Measurements from ENCODE around the gene FFAR4. TPM values are rescaled to one million over a fixed set of nuclear protein-coding genes. Genes with fewer than 3 reads are reported as not detected.

The FFAR4 gene
- total RNA-seq, 2 donors from 2014 or later, result not detected

GRCh38 chr10:93554760-93555432, 11.6 kb upstream of the FFAR4 start:
- no peak overlapping the region for H3K27ac Mint-ChIP-seq
- H3K27me3 Mint-ChIP-seq, result peaks cover 8 to 14% of the 10 kb centered on the region in 2 donors
- H3K36me3 Mint-ChIP-seq, result no peaks in the 10 kb centered on the region
- H3K4me1 Mint-ChIP-seq (ENCODE audit: low read depth in 2 of 2), result no peaks in the 10 kb centered on the region
- DNase-seq (ENCODE audit: low spot score), result no peak
- peak; percentile 53 to 69 for ATAC-seq
- no peaks in the 10 kb centered on the region for H3K9me3 Mint-ChIP-seq
- no peak overlapping the region for H3K4me3 Mint-ChIP-seq

GRCh38 chr10:93559490-93559889, 7.0 kb upstream of the FFAR4 start:
- no peak for DNase-seq (ENCODE audit: low spot score)
- Mint-ChIP-seq H3K36me3 (no peaks in the 10 kb centered on the region), H3K4me3 (no peak overlapping the region), H3K27me3 (peaks cover 17 to 27% of the 10 kb centered on the region in 2 donors), H3K4me1 (ENCODE audit: low read depth in 2 of 2) (peaks cover 0 to 4% of the 10 kb centered on the region in 2 donors), H3K9me3 (no peaks in the 10 kb centered on the region), H3K27ac (no peak overlapping the region)
- ATAC-seq, result no peak

GRCh38 chr10:93560541-93560940, 5.9 kb upstream of the FFAR4 start:
- Mint-ChIP-seq H3K27me3 (peaks cover 16 to 36% of the 10 kb centered on the region in 2 donors), H3K4me3 (no peak overlapping the region), H3K9me3 (no peaks in the 10 kb centered on the region), H3K4me1 (ENCODE audit: low read depth in 2 of 2) (peaks cover 0 to 4% of the 10 kb centered on the region in 2 donors), H3K27ac (no peak overlapping the region), H3K36me3 (no peaks in the 10 kb centered on the region)
- DNase-seq (ENCODE audit: low spot score), result no peak
- ATAC-seq, result peak in 1 of 2 donors; percentile 41

- H3K27ac Mint-ChIP-seq, result no peak overlapping the region
- ATAC-seq (no peak), DNase-seq (ENCODE audit: low spot score) (no peak)
- no peak overlapping the region for H3K4me3 Mint-ChIP-seq
- H3K36me3 Mint-ChIP-seq, result no peaks in the 10 kb centered on the region
- peaks cover 0 to 7% of the 10 kb centered on the region in 2 donors for H3K4me1 Mint-ChIP-seq (ENCODE audit: low read depth in 2 of 2)
- peaks cover 33 to 59% of the 10 kb centered on the region in 2 donors for H3K27me3 Mint-ChIP-seq
- no peaks in the 10 kb centered on the region for H3K9me3 Mint-ChIP-seq
These were observed 1.0 kb upstream of the FFAR4 start for GRCh38 chr10:93565446-93565845.

- peaks cover 37 to 56% of the 10 kb centered on the region in 2 donors for H3K27me3 Mint-ChIP-seq
These were observed 1.0 kb downstream of the FFAR4 start for GRCh38 chr10:93567277-93568104.

GRCh38 chr10:93568105-93568390, 1.6 kb downstream of the FFAR4 start:
- Mint-ChIP-seq H3K27me3 (peaks cover 42 to 62% of the 10 kb centered on the region in 2 donors), H3K4me1 (ENCODE audit: low read depth in 2 of 2) (peaks cover 0 to 3% of the 10 kb centered on the region in 2 donors), H3K27ac (no peak overlapping the region), H3K36me3 (no peaks in the 10 kb centered on the region), H3K9me3 (no peaks in the 10 kb centered on the region), H3K4me3 (no peak overlapping the region)
- DNase-seq (ENCODE audit: low spot score) (no peak), ATAC-seq (no peak)

More at GRCh38 chr10:93567277-93568104, 1.0 kb downstream of the FFAR4 start:
- DNase-seq (ENCODE audit: low spot score), result no peak
- Mint-ChIP-seq H3K27ac (no peak overlapping the region), H3K4me1 (ENCODE audit: low read depth in 2 of 2) (peaks cover 0 to 3% of the 10 kb centered on the region in 2 donors), H3K9me3 (no peaks in the 10 kb centered on the region), H3K4me3 (no peak overlapping the region), H3K36me3 (no peaks in the 10 kb centered on the region)
- no peak for ATAC-seq

GRCh38 chr10:93570383-93570782, 3.9 kb downstream of the FFAR4 start:
- ATAC-seq, result no peak
- Mint-ChIP-seq H3K9me3 (no peaks in the 10 kb centered on the region), H3K27me3 (peaks cover 43 to 70% of the 10 kb centered on the region in 2 donors), H3K4me1 (ENCODE audit: low read depth in 2 of 2) (peaks cover 0 to 3% of the 10 kb centered on the region in 2 donors), H3K27ac (no peak overlapping the region), H3K4me3 (no peak overlapping the region), H3K36me3 (no peaks in the 10 kb centered on the region)
- no peak for DNase-seq (ENCODE audit: low spot score)

- Mint-ChIP-seq H3K36me3 (no peaks in the 10 kb centered on the region), H3K27me3 (peaks cover 32 to 62% of the 10 kb centered on the region in 2 donors)
These were observed 6.1 kb downstream of the FFAR4 start for GRCh38 chr10:93572606-93573005.

GRCh38 chr10:93573051-93573909, 6.8 kb downstream of the FFAR4 start:
- no peak for ATAC-seq
- no peaks in the 10 kb centered on the region for H3K4me1 Mint-ChIP-seq (ENCODE audit: low read depth in 2 of 2)
- no peak overlapping the region for H3K27ac Mint-ChIP-seq
- peaks cover 29 to 63% of the 10 kb centered on the region in 2 donors for H3K27me3 Mint-ChIP-seq
- DNase-seq (ENCODE audit: low spot score), result no peak
- no peak overlapping the region for H3K4me3 Mint-ChIP-seq
- no peaks in the 10 kb centered on the region for H3K36me3 Mint-ChIP-seq
- H3K9me3 Mint-ChIP-seq, result no peaks in the 10 kb centered on the region

More at GRCh38 chr10:93572606-93573005, 6.1 kb downstream of the FFAR4 start:
- H3K4me1 Mint-ChIP-seq (ENCODE audit: low read depth in 2 of 2), result no peaks in the 10 kb centered on the region
- no peak overlapping the region for H3K27ac Mint-ChIP-seq
- H3K9me3 Mint-ChIP-seq, result no peaks in the 10 kb centered on the region
- no peak overlapping the region for H3K4me3 Mint-ChIP-seq
- DNase-seq (ENCODE audit: low spot score) (no peak), ATAC-seq (no peak)

- Mint-ChIP-seq H3K27me3 (peaks cover 28 to 63% of the 10 kb centered on the region in 2 donors), H3K36me3 (no peaks in the 10 kb centered on the region), H3K9me3 (no peaks in the 10 kb centered on the region), H3K27ac (no peak overlapping the region), H3K4me3 (no peak overlapping the region), H3K4me1 (ENCODE audit: low read depth in 2 of 2) (no peaks in the 10 kb centered on the region)
- ATAC-seq (no peak), DNase-seq (ENCODE audit: low spot score) (no peak)
These were observed 7.5 kb downstream of the FFAR4 start for GRCh38 chr10:93573924-93574323.

- H3K4me3 Mint-ChIP-seq, result no peak overlapping the region
- H3K4me1 Mint-ChIP-seq (ENCODE audit: low read depth in 2 of 2), result no peaks in the 10 kb centered on the region
- DNase-seq (ENCODE audit: low spot score) (no peak), ATAC-seq (no peak)
- H3K9me3 Mint-ChIP-seq, result peaks cover 4% of the 10 kb centered on the region
- no peak overlapping the region for H3K27ac Mint-ChIP-seq
- H3K27me3 Mint-ChIP-seq, result peaks cover 23 to 52% of the 10 kb centered on the region in 2 donors
- H3K36me3 Mint-ChIP-seq, result no peaks in the 10 kb centered on the region
These were observed 10.4 kb downstream of the FFAR4 start for GRCh38 chr10:93576888-93577287.

GRCh38 chr10:93577565-93577964, 11.1 kb downstream of the FFAR4 start:
- peaks cover 17 to 45% of the 10 kb centered on the region in 2 donors for H3K27me3 Mint-ChIP-seq
- peaks cover 4% of the 10 kb centered on the region for H3K9me3 Mint-ChIP-seq
- H3K36me3 Mint-ChIP-seq, result no peaks in the 10 kb centered on the region
- DNase-seq (ENCODE audit: low spot score) (no peak), ATAC-seq (no peak)
- H3K4me3 Mint-ChIP-seq, result no peak overlapping the region
- H3K4me1 Mint-ChIP-seq (ENCODE audit: low read depth in 2 of 2), result no peaks in the 10 kb centered on the region
- no peak overlapping the region for H3K27ac Mint-ChIP-seq

- Mint-ChIP-seq H3K36me3 (no peaks in the 10 kb centered on the region), H3K4me3 (no peak overlapping the region), H3K9me3 (peaks cover 4% of the 10 kb centered on the region), H3K4me1 (ENCODE audit: low read depth in 2 of 2) (no peaks in the 10 kb centered on the region), H3K27me3 (peaks cover 8 to 31% of the 10 kb centered on the region in 2 donors), H3K27ac (no peak overlapping the region)
- ATAC-seq, result no peak
- DNase-seq (ENCODE audit: low spot score), result no peak
These were observed 12.6 kb downstream of the FFAR4 start for GRCh38 chr10:93579089-93579488.
